Purkinje cell (primary cell): Measurements from ENCODE around the gene SPZ1. TPM values are rescaled to one million over a fixed set of nuclear protein-coding genes. Genes with fewer than 3 reads are reported as not detected.

ENCODE experiments used
- polyA plus RNA-seq: library from polyadenylated mRNA; unstranded; fragments of >200 nt; fragmentation: Nextera tagmentation; gene quantifications from 2 replicates; pipeline ENCODE4 v1.2.1, GENCODE V29; 2014

Gene SPZ1
- polyA plus RNA-seq, result not detected in 2 replicates

DNA sequence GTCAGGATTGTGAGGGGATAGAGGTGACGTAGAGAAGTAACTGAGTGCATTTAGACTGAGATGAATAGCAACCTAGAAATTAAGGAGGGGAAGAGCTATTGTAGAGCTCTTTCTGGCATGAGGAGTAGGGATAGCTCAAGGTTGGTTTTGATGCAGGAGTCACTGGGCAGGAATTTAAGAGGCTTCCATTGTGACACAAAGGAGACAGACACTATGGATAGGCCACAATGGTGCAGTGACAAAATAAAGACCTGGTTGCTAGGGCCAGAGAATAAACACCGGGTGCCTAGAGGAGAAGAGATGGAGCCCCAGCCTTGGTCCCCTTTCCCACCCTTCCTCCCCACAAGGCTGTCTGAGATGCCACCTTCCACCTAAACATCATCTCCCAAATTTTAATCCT lies at the start of gene SPZ1:
TSS of gene SPZ1 (plus strand) at position 301 of the 400 bp plus-strand sequence. CDS start 214 bp downstream, outside the sequence.

Other genes starting within 250 kb of the SPZ1 start
- 2.2 and 5.1 TPM in 2 replicates for gene SERINC5, start 64.0 kb upstream of the SPZ1 start, polyA plus RNA-seq
- 31.4 and 36.2 TPM in 2 replicates for gene ZFYVE16, start 88.1 kb downstream of the SPZ1 start, polyA plus RNA-seq
- gene FAM151B, start 168.1 kb downstream of the SPZ1 start, polyA plus RNA-seq, result 1.7 and 3.2 TPM in 2 replicates